ENCODE data around the gene SPINT1. TPM values are rescaled to one million over a fixed set of nuclear protein-coding genes. Genes with fewer than 3 reads are reported as not detected.

SPINT1 gene
- total and polyA plus RNA-seq, 2 donors (not counting 1 experiment from before 2014, with no cell fraction given): 14.4 to 21.3 TPM

DNA sequence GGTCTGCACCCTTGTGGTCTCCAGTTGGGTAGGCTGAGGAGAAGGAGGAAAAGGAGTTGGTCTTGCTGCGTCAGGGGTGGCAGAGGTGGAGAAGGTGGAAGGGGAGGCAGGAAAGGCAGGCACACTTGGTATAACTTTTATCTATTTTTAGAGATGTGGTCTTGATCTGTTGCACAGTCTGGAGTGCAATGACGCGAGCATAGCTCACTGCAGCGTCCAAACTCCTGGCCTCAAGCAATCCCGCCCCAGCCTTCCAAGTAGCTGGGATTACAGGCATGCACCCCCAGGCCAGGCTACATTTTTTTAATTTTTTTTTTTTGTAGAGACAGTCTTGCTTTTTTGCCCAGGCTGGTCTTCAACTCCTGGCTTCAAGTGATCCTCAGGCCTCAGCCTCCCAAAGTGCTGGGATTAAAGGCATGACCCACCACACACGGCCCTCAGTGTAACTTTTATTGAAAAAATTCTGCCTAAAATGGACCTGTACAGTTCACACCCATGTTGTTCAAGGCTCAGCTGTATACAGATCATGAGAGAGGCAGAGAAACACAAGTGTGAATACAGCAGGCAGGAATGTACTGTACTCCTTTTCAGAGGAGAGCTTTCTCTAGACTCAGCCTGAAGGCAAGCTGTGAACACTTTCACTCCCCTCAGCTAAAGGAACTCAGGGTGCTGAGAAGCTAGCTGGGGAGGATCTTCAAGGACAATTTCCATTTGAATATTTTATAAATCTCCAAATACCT is 32.3 kb downstream of the SPINT1 start:
- intact Hi-C loops (cut with micrococcal nuclease): loop anchor here (2.0 kb wide), 1 partner anchor 19 kb away; the partner anchor contains the start of gene VPS18
- Mint-ChIP-seq H3K27ac (no peak overlapping the region), H3K27me3 (peaks cover 6% of the 10 kb centered on the region), H3K9me3 (ENCODE audit: insufficient read depth) (no peaks in the 10 kb centered on the region), H3K4me1 (peaks cover 25% of the 10 kb centered on the region), H3K4me3 (no peak overlapping the region)
- CTCF ChIA-PET: interaction anchor here (0.6 to 1.2 kb wide), 3 partner anchors 16 to 479 kb away, joined by 3 read pairs; no protein-coding TSS in a partner anchor
- H3K4me2 ChIP-seq (replicated peaks; ENCODE audit: low read depth, low read length, poor library complexity, severe bottlenecking): no peak overlapping the region
- H3K79me2 ChIP-seq (ENCODE audit: control insufficient read depth, insufficient read depth, low read length): no peaks in the 10 kb centered on the region
- no peaks in the 10 kb centered on the region for H4K20me1 ChIP-seq (ENCODE audit: control insufficient read depth, insufficient read depth, low read length, poor library complexity, severe bottlenecking)
- TF ChIP-seq, protein P1, sequence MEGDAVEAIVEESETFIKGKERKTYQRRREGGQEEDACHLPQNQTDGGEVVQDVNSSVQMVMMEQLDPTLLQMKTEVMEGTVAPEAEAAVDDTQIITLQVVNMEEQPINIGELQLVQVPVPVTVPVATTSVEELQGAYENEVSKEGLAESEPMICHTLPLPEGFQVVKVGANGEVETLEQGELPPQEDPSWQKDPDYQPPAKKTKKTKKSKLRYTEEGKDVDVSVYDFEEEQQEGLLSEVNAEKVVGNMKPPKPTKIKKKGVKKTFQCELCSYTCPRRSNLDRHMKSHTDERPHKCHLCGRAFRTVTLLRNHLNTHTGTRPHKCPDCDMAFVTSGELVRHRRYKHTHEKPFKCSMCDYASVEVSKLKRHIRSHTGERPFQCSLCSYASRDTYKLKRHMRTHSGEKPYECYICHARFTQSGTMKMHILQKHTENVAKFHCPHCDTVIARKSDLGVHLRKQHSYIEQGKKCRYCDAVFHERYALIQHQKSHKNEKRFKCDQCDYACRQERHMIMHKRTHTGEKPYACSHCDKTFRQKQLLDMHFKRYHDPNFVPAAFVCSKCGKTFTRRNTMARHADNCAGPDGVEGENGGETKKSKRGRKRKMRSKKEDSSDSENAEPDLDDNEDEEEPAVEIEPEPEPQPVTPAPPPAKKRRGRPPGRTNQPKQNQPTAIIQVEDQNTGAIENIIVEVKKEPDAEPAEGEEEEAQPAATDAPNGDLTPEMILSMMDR (IDR thresholded peaks at IDR 0.05): no peak
- TF ChIP-seq EZH2 (IDR thresholded peaks at IDR 0.05; ENCODE audit: borderline replicate concordance, insufficient read depth, low read depth, low read length, poor library complexity, severe bottlenecking): no peak
- ATAC-seq (ENCODE audit: low read depth): no peak
- H3K4me3 ChIP-seq (ENCODE audit: control extremely low read depth in 1 of 5, extremely low read depth in 1 of 5, insufficient read depth in 1 of 5, low read depth in 2 of 5, low read length in 4 of 5): no peak overlapping the region
- POLR2A ChIA-PET: interaction anchor here (0.6 kb wide), 1 partner anchor 292 kb away, joined by 4 read pairs; no protein-coding TSS in a partner anchor
- H3K27ac ChIP-seq (ENCODE audit: low read length in 2 of 2): no peak overlapping the region
- H2AFZ ChIP-seq (ENCODE audit: insufficient read depth, low read depth, low read length, poor library complexity, severe bottlenecking): no peak overlapping the region
- peaks cover 0 to 17% (median 0%) of the 10 kb centered on the region in 4 experiments for H3K27me3 ChIP-seq (replicated peaks in 1 of 4; ENCODE audit: control extremely low read depth in 1 of 4, control insufficient read depth in 3 of 4, insufficient read depth in 4 of 4, low read length in 3 of 4)
- H3K9me3 ChIP-seq (ENCODE audit: control extremely low read depth in 1 of 3, control insufficient read depth in 2 of 3, insufficient read depth in 1 of 3, low read length in 2 of 3): no peaks in the 10 kb centered on the region
- no peak for DNase-seq
- no peaks in the 10 kb centered on the region for H3K36me3 ChIP-seq (replicated peaks in 1 of 2; ENCODE audit: control extremely low read depth in 1 of 2, control insufficient read depth in 1 of 2, extremely low read depth in 1 of 2, insufficient read depth in 2 of 2, low read length in 1 of 2)
- no peak overlapping the region for H3K9ac ChIP-seq (ENCODE audit: low read length)
- WGBS (ENCODE audit: insufficient coverage): 80% methylated on average over 4 of the region's 6 CpGs
- H3K4me1 ChIP-seq (ENCODE audit: control insufficient read depth in 2 of 2, insufficient read depth in 2 of 2, low read length in 2 of 2): peaks cover 6 to 11% of the 10 kb centered on the region in 2 donors

DNA sequence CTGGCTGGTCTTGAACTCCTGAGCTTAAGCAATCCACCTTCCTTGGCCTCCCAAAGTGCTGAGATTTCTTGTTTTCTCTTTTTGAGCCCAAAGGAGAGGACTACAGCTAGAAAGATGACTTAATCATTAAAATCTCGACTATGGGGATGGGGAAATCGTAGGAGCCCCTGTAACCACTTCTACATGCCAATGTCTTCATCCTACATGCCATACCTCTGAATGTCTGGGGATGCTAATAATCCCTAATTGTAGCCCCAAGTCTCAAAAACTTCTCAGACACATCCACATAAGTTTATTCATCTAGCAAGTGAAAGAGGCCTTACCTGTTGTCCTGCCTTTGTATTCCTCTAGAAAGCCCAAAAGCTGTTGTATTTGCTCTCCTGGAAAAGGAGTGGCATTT is 33.8 kb downstream of the SPINT1 start:
- no peak for TF ChIP-seq EZH2 (IDR thresholded peaks at IDR 0.05; ENCODE audit: borderline replicate concordance, insufficient read depth, low read depth, low read length, poor library complexity, severe bottlenecking)
- TF ChIP-seq, protein P1 (IDR thresholded peaks at IDR 0.05): no peak
- Histone ChIP-seq H3K9me3 (ENCODE audit: control extremely low read depth in 1 of 3, control insufficient read depth in 2 of 3, insufficient read depth in 1 of 3, low read length in 2 of 3) (peaks cover 0 to 4% (median 0%) of the 10 kb centered on the region in 3 donors), H3K4me1 (ENCODE audit: control insufficient read depth in 2 of 2, insufficient read depth in 2 of 2, low read length in 2 of 2) (peaks cover 6 to 11% of the 10 kb centered on the region in 2 donors), H3K9ac (ENCODE audit: low read length) (no peak overlapping the region), H3K4me2 (replicated peaks; ENCODE audit: low read depth, low read length, poor library complexity, severe bottlenecking) (no peak overlapping the region), H4K20me1 (ENCODE audit: control insufficient read depth, insufficient read depth, low read length, poor library complexity, severe bottlenecking) (no peaks in the 10 kb centered on the region), H2AFZ (ENCODE audit: insufficient read depth, low read depth, low read length, poor library complexity, severe bottlenecking) (no peak overlapping the region), H3K36me3 (replicated peaks in 1 of 2; ENCODE audit: control extremely low read depth in 1 of 2, control insufficient read depth in 1 of 2, extremely low read depth in 1 of 2, insufficient read depth in 2 of 2, low read length in 1 of 2) (no peaks in the 10 kb centered on the region), H3K27ac (ENCODE audit: low read length in 2 of 2) (no peak overlapping the region), H3K27me3 (replicated peaks in 1 of 4; ENCODE audit: control extremely low read depth in 1 of 4, control insufficient read depth in 3 of 4, insufficient read depth in 4 of 4, low read length in 3 of 4) (peaks cover 0 to 17% (median 0%) of the 10 kb centered on the region in 4 experiments), H3K79me2 (ENCODE audit: control insufficient read depth, insufficient read depth, low read length) (no peaks in the 10 kb centered on the region), H3K4me3 (ENCODE audit: control extremely low read depth in 1 of 5, extremely low read depth in 1 of 5, insufficient read depth in 1 of 5, low read depth in 2 of 5, low read length in 4 of 5) (no peak overlapping the region)
- intact Hi-C loops (cut with micrococcal nuclease): no loop called here
- peaks cover 16% of the 10 kb centered on the region for H3K4me1 Mint-ChIP-seq
- H3K27ac Mint-ChIP-seq: no peak overlapping the region
- H3K9me3 Mint-ChIP-seq (ENCODE audit: insufficient read depth): no peaks in the 10 kb centered on the region
- no CpG with 5 or more reads among the region's 2 CpGs for WGBS (ENCODE audit: insufficient coverage)
- ATAC-seq (ENCODE audit: low read depth): no peak
- POLR2A ChIA-PET: no interaction called here
- no peak overlapping the region for H3K4me3 Mint-ChIP-seq
- H3K27me3 Mint-ChIP-seq: peaks cover 6% of the 10 kb centered on the region
- no peak for DNase-seq
- CTCF ChIA-PET: interaction anchor here (0.6 to 2.8 kb wide), 5 partner anchors 11 to 25 kb away, joined by 3 to 9 read pairs (median 3); no protein-coding TSS in a partner anchor
